Neural progenitor cell (in vitro differentiated cells): ENCODE measurements around the gene CRTC2. TPM values are rescaled to one million over a fixed set of nuclear protein-coding genes. Genes with fewer than 3 reads are reported as not detected.

Experiments
- DNase-seq: peaks from one replicate; pipeline ENCODE4 v3.0.0-alpha.2; 2016; ENCODE audit warnings: low spot score
- H2AFZ ChIP-seq: fragments of 200-600 bp; sonication (generic); replicated peaks from 2 replicates; pipeline ENCODE4 v1.6.1; 2016; ENCODE audit warnings: antibody characterized with exemption
- H3F3A ChIP-seq: fragments of 200-600 bp; sonication (generic); 2 replicates; pipeline ENCODE4 v1.6.1; 2016; ENCODE audit warnings: antibody characterized with exemption, low read depth
- H3K27ac ChIP-seq: fragments of 200-600 bp; sonication (generic); 2 replicates; pipeline ENCODE4 v1.5.1; 2016; ENCODE audit warnings: mild to moderate bottlenecking
- H3K27me3 ChIP-seq: fragments of 200-600 bp; sonication (generic); 2 replicates; pipeline ENCODE4 v1.6.1; 2016; ENCODE audit warnings: mild to moderate bottlenecking, moderate library complexity
- H3K36me3 ChIP-seq: fragments of 200-600 bp; sonication (generic); 2 replicates; pipeline ENCODE4 v1.5.1; 2016
- H3K4me1 ChIP-seq: fragments of 200-600 bp; sonication (generic); 2 replicates; pipeline ENCODE4 v1.6.1; 2016; ENCODE audit warnings: mixed run types
- H3K4me2 ChIP-seq: fragments of 200-600 bp; sonication (generic); 2 replicates; pipeline ENCODE4 v1.6.1; 2016
- H3K4me3 ChIP-seq: fragments of 200-600 bp; sonication (generic); 2 replicates; pipeline ENCODE4 v1.5.1; 2016
- H3K79me2 ChIP-seq: fragments of 200-600 bp; sonication (generic); 2 replicates; pipeline ENCODE4 v1.6.1; 2016; ENCODE audit warnings: low read depth
- H3K9ac ChIP-seq: fragments of 200-600 bp; sonication (generic); 2 replicates; pipeline ENCODE4 v1.6.1; 2016
- H3K9me3 ChIP-seq: fragments of 200-600 bp; sonication (generic); 2 replicates; pipeline ENCODE4 v1.5.1; 2016; ENCODE audit warnings: low read depth
- H4K20me1 ChIP-seq: fragments of 200-600 bp; sonication (generic); 2 replicates; pipeline ENCODE4 v1.6.1; 2016; ENCODE audit warnings: low read depth
- H3K27ac Mint-ChIP-seq: 3 replicates; pipeline ENCODE4 v1.8.0; 2021; ENCODE audit warnings: mixed read lengths
- H3K27me3 Mint-ChIP-seq: 2 replicates; pipeline ENCODE4 v1.8.0; 2022; ENCODE audit warnings: low read depth, mild to moderate bottlenecking, inconsistent platforms, moderate library complexity, mixed read lengths; ENCODE audit not compliant: insufficient read depth
- H3K36me3 Mint-ChIP-seq: 3 replicates; pipeline ENCODE4 v1.8.0; 2021; ENCODE audit warnings: mixed read lengths
- H3K4me1 Mint-ChIP-seq: 3 replicates; pipeline ENCODE4 v1.8.0; 2021; ENCODE audit warnings: mixed read lengths
- H3K4me3 Mint-ChIP-seq: 3 replicates; pipeline ENCODE4 v1.8.0; 2021; ENCODE audit warnings: mild to moderate bottlenecking, moderate library complexity, mixed read lengths
- H3K9me3 Mint-ChIP-seq: 3 replicates; pipeline ENCODE4 v1.8.0; 2020; ENCODE audit warnings: mixed read lengths
- CTCF ChIP-seq: fragments of 200-600 bp; sonication (generic); IDR thresholded peaks from 2 replicates; pipeline ENCODE4 v1.5.1; 2017; ENCODE audit warnings: antibody characterized with exemption, mild to moderate bottlenecking
- EZH2 ChIP-seq: fragments of 200-600 bp; sonication (generic); IDR thresholded peaks from 2 replicates; pipeline ENCODE4 v1.6.1; 2017; ENCODE audit warnings: antibody characterized with exemption, mild to moderate bottlenecking, moderate library complexity
- EZH2phosphoT487 ChIP-seq: fragments of 200-600 bp; sonication (generic); IDR thresholded peaks from 2 replicates; pipeline ENCODE4 v1.6.1; 2017; ENCODE audit warnings: antibody characterized with exemption
- total RNA-seq: library from RNA; depleted of rRNA; stranded (reverse); fragments of >200 nt; gene quantifications from 2 replicates; pipeline ENCODE4 v1.2.3, GENCODE V29; 2015; ENCODE audit warnings: low replicate concordance

Gene CRTC2
- total RNA-seq, 1 donor from 2014 or later = 6.7 TPM

GRCh38 chr1:153991151-153991630, 32.8 kb upstream of the CRTC2 start:
- Mint-ChIP-seq H3K36me3 (peaks cover 30% of the 10 kb centered on the region), H3K27me3 (peaks cover 6% of the 10 kb centered on the region), H3K27ac (peak overlapping the region; percentile 39), H3K4me1 (peaks cover 28% of the 10 kb centered on the region), H3K4me3 (peak overlapping the region; percentile 98), H3K9me3 (no peaks in the 10 kb centered on the region)
- peaks cover 14% of the 10 kb centered on the region for H3K4me1 ChIP-seq
- H3K27me3 ChIP-seq = no peaks in the 10 kb centered on the region
- DNase-seq = no peak
- no peaks in the 10 kb centered on the region for H3K9me3 ChIP-seq
- peak overlapping the region; percentile 87 for H3K4me3 ChIP-seq
- peaks cover 29% of the 10 kb centered on the region for H3K79me2 ChIP-seq
- H3F3A ChIP-seq = peaks cover 61% of the 10 kb centered on the region
- peak overlapping the region; percentile 100 for H3K4me2 ChIP-seq
- peaks cover 14% of the 10 kb centered on the region for H3K36me3 ChIP-seq
- no peak for TF ChIP-seq EZH2phosphoT487
- no peak for TF ChIP-seq EZH2
- no peak for TF ChIP-seq CTCF
- peak overlapping the region; percentile 34 for H3K27ac ChIP-seq
- H3K9ac ChIP-seq = peak overlapping the region; percentile 87
- H2AFZ ChIP-seq = no peak overlapping the region
- peaks cover 18% of the 10 kb centered on the region for H4K20me1 ChIP-seq

GRCh38 chr1:153990468-153991150, 32.2 kb upstream of the CRTC2 start, which contains the start of gene RPS27:
TSS of gene RPS27 (plus strand) at chr1:153990762. CDS start at chr1:153990797, 35 bp downstream.
- Histone ChIP-seq H3K27me3 (no peaks in the 10 kb centered on the region), H3K9ac (peak within 1 kb of the TSS; percentile 87), H3K4me2 (peak within 1 kb of the TSS; percentile 100), H3K36me3 (peaks cover 14% of the 10 kb centered on the region), H3K4me1 (peaks cover 14% of the 10 kb centered on the region), H2AFZ (peak within 1 kb of the TSS; percentile 66), H3K9me3 (no peaks in the 10 kb centered on the region), H4K20me1 (peaks cover 18% of the 10 kb centered on the region), H3K79me2 (peaks cover 31% of the 10 kb centered on the region), H3K27ac (peak within 1 kb of the TSS; percentile 34), H3F3A (peaks cover 57% of the 10 kb centered on the region), H3K4me3 (peak within 1 kb of the TSS; percentile 87)
- Mint-ChIP-seq H3K27ac (peak within 1 kb of the TSS; percentile 98), H3K27me3 (peaks cover 6% of the 10 kb centered on the region), H3K9me3 (no peaks in the 10 kb centered on the region), H3K36me3 (peaks cover 29% of the 10 kb centered on the region), H3K4me3 (peak within 1 kb of the TSS; percentile 98), H3K4me1 (peaks cover 28% of the 10 kb centered on the region)
- DNase-seq = peak; percentile 99
- TF ChIP-seq EZH2 = no peak
- TF ChIP-seq EZH2phosphoT487 = no peak
- TF ChIP-seq CTCF = no peak

GRCh38 chr1:153987621-153988020, 29.2 kb upstream of the CRTC2 start:
- no peak overlapping the region for H3K27ac ChIP-seq
- Mint-ChIP-seq H3K36me3 (peaks cover 24% of the 10 kb centered on the region), H3K9me3 (no peaks in the 10 kb centered on the region), H3K27me3 (peaks cover 7% of the 10 kb centered on the region), H3K4me1 (peaks cover 31% of the 10 kb centered on the region), H3K4me3 (no peak overlapping the region), H3K27ac (no peak overlapping the region)
- no peak overlapping the region for H2AFZ ChIP-seq
- H4K20me1 ChIP-seq = peaks cover 13% of the 10 kb centered on the region
- H3K9ac ChIP-seq = no peak overlapping the region
- TF ChIP-seq EZH2 (no peak), CTCF (no peak), EZH2phosphoT487 (no peak)
- no peak overlapping the region for H3K4me2 ChIP-seq
- no peak for DNase-seq
- no peaks in the 10 kb centered on the region for H3K27me3 ChIP-seq
- peaks cover 20% of the 10 kb centered on the region for H3K4me1 ChIP-seq
- peaks cover 8% of the 10 kb centered on the region for H3K36me3 ChIP-seq
- H3K4me3 ChIP-seq = no peak overlapping the region
- H3K79me2 ChIP-seq = peaks cover 28% of the 10 kb centered on the region
- H3F3A ChIP-seq = peaks cover 32% of the 10 kb centered on the region
- no peaks in the 10 kb centered on the region for H3K9me3 ChIP-seq
